Measurements from ENCODE around the gene ZNF622. TPM values are rescaled to one million over a fixed set of nuclear protein-coding genes. Genes with fewer than 3 reads are reported as not detected.

The ZNF622 gene
- total RNA-seq, 3 donors from 2014 or later: 34.1 to 48.5 (median 38.4) TPM

DNA sequence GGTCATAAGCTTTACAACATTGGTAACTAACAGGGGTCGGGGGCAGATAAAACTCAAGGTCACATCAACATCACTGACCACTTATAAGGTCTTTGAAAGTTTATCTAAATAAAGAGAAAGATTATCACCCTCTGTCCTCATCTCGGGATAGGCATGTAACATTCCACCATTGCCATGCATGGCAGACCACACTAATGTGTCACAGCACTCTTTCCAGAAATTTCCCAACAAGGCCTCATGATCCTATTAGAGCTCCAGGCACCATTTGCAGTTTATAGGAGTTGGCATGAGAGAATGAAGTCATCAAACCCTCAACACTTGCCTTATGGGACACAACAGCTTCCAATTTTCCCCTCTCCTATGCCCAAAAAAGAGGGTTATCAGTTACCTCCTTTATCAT, 31.9 kb upstream of the ZNF622 start:
- Histone ChIP-seq H3K36me3 (ENCODE audit: low read depth) (no peaks in the 10 kb centered on the region), H3K4me3 (no peak overlapping the region), H3K9me3 (peaks cover 6% of the 10 kb centered on the region), H3K4me1 (ENCODE audit: low read depth) (peaks cover 6% of the 10 kb centered on the region)
- no peak for ATAC-seq
- intact Hi-C loops (cut with DNase I, micrococcal nuclease): no loop called here
- TF ChIP-seq, protein P1, sequence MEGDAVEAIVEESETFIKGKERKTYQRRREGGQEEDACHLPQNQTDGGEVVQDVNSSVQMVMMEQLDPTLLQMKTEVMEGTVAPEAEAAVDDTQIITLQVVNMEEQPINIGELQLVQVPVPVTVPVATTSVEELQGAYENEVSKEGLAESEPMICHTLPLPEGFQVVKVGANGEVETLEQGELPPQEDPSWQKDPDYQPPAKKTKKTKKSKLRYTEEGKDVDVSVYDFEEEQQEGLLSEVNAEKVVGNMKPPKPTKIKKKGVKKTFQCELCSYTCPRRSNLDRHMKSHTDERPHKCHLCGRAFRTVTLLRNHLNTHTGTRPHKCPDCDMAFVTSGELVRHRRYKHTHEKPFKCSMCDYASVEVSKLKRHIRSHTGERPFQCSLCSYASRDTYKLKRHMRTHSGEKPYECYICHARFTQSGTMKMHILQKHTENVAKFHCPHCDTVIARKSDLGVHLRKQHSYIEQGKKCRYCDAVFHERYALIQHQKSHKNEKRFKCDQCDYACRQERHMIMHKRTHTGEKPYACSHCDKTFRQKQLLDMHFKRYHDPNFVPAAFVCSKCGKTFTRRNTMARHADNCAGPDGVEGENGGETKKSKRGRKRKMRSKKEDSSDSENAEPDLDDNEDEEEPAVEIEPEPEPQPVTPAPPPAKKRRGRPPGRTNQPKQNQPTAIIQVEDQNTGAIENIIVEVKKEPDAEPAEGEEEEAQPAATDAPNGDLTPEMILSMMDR (IDR thresholded peaks at IDR 0.05): no peak
- no peak for DNase-seq

DNA sequence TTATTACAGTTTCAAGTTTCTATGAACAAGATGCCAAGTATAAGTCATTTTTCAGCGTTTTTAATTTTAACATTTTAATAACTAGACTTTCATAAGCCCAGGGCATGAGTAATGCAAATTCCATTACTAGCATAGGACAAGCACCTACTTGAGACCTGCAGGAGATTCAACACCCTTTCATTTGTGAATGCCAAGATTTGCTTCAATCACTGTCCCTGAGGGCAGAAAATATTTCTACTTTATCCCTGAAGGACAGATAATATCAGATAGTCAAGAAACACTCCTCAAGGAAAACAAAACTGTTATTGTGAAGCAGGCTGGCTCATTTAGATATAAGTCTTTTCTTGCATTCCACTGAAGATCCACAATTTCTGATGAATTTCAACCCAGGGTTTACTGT, 27.7 kb upstream of the ZNF622 start:
- TF ChIP-seq, protein P1 (IDR thresholded peaks at IDR 0.05): no peak
- Histone ChIP-seq H3K4me1 (ENCODE audit: low read depth) (peaks cover 18% of the 10 kb centered on the region), H3K4me3 (no peak overlapping the region), H3K36me3 (ENCODE audit: low read depth) (no peaks in the 10 kb centered on the region), H3K9me3 (peaks cover 6% of the 10 kb centered on the region)
- intact Hi-C loops (cut with DNase I, micrococcal nuclease): no loop called here
- DNase-seq (no peak), ATAC-seq (no peak)

DNA sequence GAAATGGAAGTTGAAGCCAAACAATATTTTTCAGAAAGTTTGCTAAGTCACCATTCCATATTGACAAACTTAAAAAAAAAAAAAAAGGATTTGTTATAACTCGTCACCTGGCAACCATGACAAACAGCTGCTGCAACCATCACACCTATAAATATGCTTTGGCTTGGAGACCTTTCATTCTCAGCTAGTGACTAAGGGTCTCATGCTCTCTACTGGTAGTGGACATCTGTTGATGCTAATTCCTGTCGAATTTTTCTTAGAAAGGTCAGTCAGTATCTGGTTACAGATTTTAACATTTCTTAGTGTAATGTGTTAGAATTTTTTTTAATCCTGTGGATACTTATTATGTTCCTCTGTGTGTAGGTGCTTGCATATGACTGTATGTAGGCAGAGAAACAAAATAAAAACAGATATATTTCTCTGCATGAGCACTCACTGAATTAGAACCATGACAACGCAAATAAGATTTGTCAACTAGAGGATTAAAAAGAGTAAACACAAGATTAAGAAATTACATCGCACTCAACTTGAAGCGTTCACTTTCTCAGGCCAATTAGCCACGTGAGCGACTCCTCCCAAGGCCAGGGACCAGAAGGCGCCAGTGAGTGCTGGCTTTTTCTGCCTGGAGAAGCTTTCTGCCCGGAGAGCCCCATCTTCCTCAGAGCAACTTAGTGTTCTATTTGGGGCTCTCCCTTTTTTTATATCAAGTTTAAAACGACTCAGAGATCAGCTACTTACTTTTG, 27.0 kb upstream of the ZNF622 start:
- DNase-seq: peak; percentile 66 to 73 (median 72)
- intact Hi-C loops (cut with DNase I, micrococcal nuclease): no loop called here
- ATAC-seq: peak; percentile 78
- Histone ChIP-seq H3K4me1 (ENCODE audit: low read depth) (peaks cover 25% of the 10 kb centered on the region), H3K4me3 (no peak overlapping the region), H3K36me3 (ENCODE audit: low read depth) (no peaks in the 10 kb centered on the region), H3K9me3 (peaks cover 6% of the 10 kb centered on the region)
- TF ChIP-seq, protein P1 (IDR thresholded peaks at IDR 0.05): no peak

DNA sequence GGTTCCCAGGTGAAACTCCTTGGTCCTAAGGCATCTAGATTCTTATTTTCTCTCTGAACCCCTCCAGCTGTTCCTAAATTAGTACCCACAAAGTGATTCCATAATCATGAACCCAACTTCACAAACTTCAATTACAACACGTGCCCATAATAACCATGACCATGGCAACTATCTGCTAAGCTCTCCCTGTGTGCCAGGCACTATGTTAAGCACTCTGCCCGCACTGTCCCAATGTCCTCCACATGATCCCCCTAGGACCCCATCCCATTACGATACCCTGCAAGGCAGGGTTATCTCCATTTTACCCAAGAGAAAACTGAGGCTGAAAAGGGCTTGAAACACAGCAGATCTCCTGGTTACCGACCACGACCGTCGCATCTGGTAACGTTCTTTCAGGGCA, 25.3 kb upstream of the ZNF622 start:
- H3K4me3 ChIP-seq: no peak overlapping the region
- ATAC-seq (no peak), DNase-seq (no peak)
- no peaks in the 10 kb centered on the region for H3K36me3 ChIP-seq (ENCODE audit: low read depth)
- peaks cover 1% of the 10 kb centered on the region for H3K9me3 ChIP-seq
- peaks cover 33% of the 10 kb centered on the region for H3K4me1 ChIP-seq (ENCODE audit: low read depth)
- TF ChIP-seq, protein P1 (IDR thresholded peaks at IDR 0.05): no peak
- intact Hi-C loops (cut with DNase I, micrococcal nuclease): no loop called here

DNA sequence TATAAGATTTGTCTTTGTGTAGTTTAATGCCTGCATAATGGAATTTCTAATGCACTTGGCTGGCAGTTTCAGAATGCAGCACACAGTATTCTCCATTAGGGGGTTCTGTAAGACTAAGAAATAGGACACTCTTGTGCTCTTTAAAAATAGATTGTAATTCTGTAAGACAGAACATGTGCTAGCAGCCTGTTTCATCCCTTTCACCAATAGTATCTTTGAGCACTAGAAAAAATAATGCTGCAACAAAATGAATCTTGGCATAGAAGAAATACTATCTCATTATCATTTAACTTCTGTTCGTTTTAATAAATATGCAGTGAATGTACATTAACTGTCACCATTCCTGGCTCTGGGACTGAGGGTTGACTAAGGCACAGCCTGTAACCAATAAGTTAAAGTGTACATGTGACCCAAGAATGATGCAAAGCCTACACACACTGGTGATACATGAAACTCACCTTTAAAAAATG, 23.8 kb upstream of the ZNF622 start:
- Histone ChIP-seq H3K4me3 (no peak overlapping the region), H3K36me3 (ENCODE audit: low read depth) (no peaks in the 10 kb centered on the region), H3K4me1 (ENCODE audit: low read depth) (peaks cover 38% of the 10 kb centered on the region), H3K9me3 (no peaks in the 10 kb centered on the region)
- peak in 1 of 3 donors; percentile 50 for DNase-seq
- ATAC-seq: peak; percentile 58
- TF ChIP-seq, protein P1 (IDR thresholded peaks at IDR 0.05): no peak
- intact Hi-C loops (cut with DNase I, micrococcal nuclease): loop anchor here in 1 of 2 donors (5.0 to 10.0 kb wide), 2 partner anchors 53 to 175 kb away; no protein-coding TSS in a partner anchor
